Gastrocnemius medialis (tissue), 4 donors: ENCODE data around the gene NOL4L. TPM values are rescaled to one million over a fixed set of nuclear protein-coding genes. Genes with fewer than 3 reads are reported as not detected.

Source experiments
- ATAC-seq, 2 donors: fragments of 150-250 bp; one replicate each; pipeline ENCODE4 v1.9.1; 2016
- DNase-seq, 2 donors: peaks; one replicate each; pipeline ENCODE4 v3.0.0-alpha.2; 2019
- H3K27ac ChIP-seq, 4 donors: fragments of 200-600 bp; sonication (generic); 1 replicate in 1 of 4; 2 replicates in 3 of 4; pipeline ENCODE4 v1.5.1; 2016 to 2018; ENCODE audit warnings: mild to moderate bottlenecking in 2 of 4, moderate library complexity in 1 of 4
- H3K27me3 ChIP-seq, 3 donors: fragments of 200-600 bp; sonication (generic) in 2 of 3; 1 replicate in 1 of 3; 2 replicates in 2 of 3; pipeline versions ENCODE4 v1.5.1 to v1.6.0; 2016 to 2019; ENCODE audit warnings: mild to moderate bottlenecking in 1 of 3, moderate library complexity in 1 of 3
- H3K36me3 ChIP-seq, 2 donors: fragments of 200-600 bp; sonication (generic) in 1 of 2; one replicate each; pipeline ENCODE4 v1.5.1; 2017 to 2018
- H3K4me1 ChIP-seq, 2 donors: fragments of 200-600 bp; sonication (generic) in 1 of 2; one replicate each; pipeline ENCODE4 v1.5.1; 2016 to 2017; ENCODE audit warnings: mild to moderate bottlenecking in 2 of 2
- H3K4me3 ChIP-seq, 4 donors: fragments of 200-600 bp; sonication (generic) in 3 of 4; 1 replicate in 1 of 4; 2 replicates in 3 of 4; pipeline ENCODE4 v1.5.1; 2016 to 2019; ENCODE audit warnings: mild to moderate bottlenecking in 2 of 4
- H3K9me3 ChIP-seq, 3 donors: fragments of 200-600 bp; sonication (generic) in 2 of 3; 1 replicate in 1 of 3; 2 replicates in 2 of 3; pipeline ENCODE4 v1.5.1; 2016 to 2019
- POLR2A ChIP-seq, 2 donors: fragments of 450-650 bp; IDR thresholded peaks; one replicate each; pipeline ENCODE4 v1.6.1; 2017; ENCODE audit warnings: antibody characterized with exemption in 2 of 2, mild to moderate bottlenecking in 2 of 2, moderate library complexity in 2 of 2
- in situ Hi-C, 4 donors: fragments of 200-750 bp; cut with MboI; loops; one replicate each; pipeline versions ENCODE4 v1.15.0 to v1.8.0; 2017; ENCODE audit warnings: low sequenced_read_pairs in 4 of 4
- intact Hi-C: fragments of 100-400 bp; cut with DNase I; formaldehyde crosslinking; loops from one replicate; pipeline ENCODE4 v1.15.1; 2023; ENCODE audit warnings: low total_unique reads
- total RNA-seq, 4 donors: library from RNA; depleted of rRNA; stranded (reverse); fragments of >200 nt; gene quantifications; one replicate each; pipeline versions ENCODE4 v1.1.0 to v1.2.3, GENCODE V29; 2016
- TF ChIP-seq, protein P1 (sequence below), 5 experiments: fragments of 450-650 bp in 3 of 5; fragments of 200-600 bp in 2 of 5; sonication (generic) in 2 of 5; IDR thresholded peaks in 4 of 5; conservative IDR thresholded peaks in 1 of 5; 1 replicate in 4 of 5; 2 replicates in 1 of 5; pipeline ENCODE4 v1.5.1; 2016 to 2019; ENCODE audit warnings: antibody characterized with exemption in 5 of 5, mild to moderate bottlenecking in 3 of 5, moderate library complexity in 3 of 5

Gene NOL4L
- total RNA-seq, 4 donors from 2014 or later, result 1.4 to 1.9 (median 1.7) TPM

DNA sequence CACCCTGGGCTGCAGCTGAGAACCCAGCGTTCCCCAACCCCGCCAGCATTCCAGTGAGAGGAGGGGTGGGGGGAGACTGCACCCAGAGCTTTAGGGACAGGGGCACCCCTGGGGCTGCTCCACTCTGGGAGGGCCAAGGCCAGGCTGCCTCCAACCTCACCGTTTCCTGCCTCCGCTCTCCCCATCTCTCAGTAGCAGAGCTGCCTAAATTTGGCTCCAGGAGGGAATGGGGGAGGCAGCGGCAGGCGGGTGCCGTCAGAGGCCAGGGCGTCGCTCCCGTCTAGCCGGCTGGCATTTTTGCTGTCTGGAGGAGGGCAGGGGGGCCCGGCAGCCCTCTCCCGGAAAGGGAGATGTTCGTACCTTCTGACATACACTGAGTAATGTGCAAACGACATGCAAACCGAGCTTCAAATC, 46.6 kb downstream of the NOL4L start:
- ATAC-seq (no peak), DNase-seq (no peak)
- intact Hi-C loops, result no loop called here
- Histone ChIP-seq H3K27me3 (no peaks in the 10 kb centered on the region), H3K27ac (no peak overlapping the region), H3K36me3 (no peaks in the 10 kb centered on the region), H3K4me3 (no peak overlapping the region), H3K9me3 (no peaks in the 10 kb centered on the region), H3K4me1 (no peaks in the 10 kb centered on the region)
- no peak for TF ChIP-seq POLR2A (IDR thresholded peaks at IDR 0.05)
- TF ChIP-seq, protein P1, sequence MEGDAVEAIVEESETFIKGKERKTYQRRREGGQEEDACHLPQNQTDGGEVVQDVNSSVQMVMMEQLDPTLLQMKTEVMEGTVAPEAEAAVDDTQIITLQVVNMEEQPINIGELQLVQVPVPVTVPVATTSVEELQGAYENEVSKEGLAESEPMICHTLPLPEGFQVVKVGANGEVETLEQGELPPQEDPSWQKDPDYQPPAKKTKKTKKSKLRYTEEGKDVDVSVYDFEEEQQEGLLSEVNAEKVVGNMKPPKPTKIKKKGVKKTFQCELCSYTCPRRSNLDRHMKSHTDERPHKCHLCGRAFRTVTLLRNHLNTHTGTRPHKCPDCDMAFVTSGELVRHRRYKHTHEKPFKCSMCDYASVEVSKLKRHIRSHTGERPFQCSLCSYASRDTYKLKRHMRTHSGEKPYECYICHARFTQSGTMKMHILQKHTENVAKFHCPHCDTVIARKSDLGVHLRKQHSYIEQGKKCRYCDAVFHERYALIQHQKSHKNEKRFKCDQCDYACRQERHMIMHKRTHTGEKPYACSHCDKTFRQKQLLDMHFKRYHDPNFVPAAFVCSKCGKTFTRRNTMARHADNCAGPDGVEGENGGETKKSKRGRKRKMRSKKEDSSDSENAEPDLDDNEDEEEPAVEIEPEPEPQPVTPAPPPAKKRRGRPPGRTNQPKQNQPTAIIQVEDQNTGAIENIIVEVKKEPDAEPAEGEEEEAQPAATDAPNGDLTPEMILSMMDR (IDR thresholded peaks at IDR 0.05 in 4 of 5, conservative IDR thresholded peaks at IDR 0.05 in 1 of 5), result no peak
- in situ Hi-C loops, result no loop called here

DNA sequence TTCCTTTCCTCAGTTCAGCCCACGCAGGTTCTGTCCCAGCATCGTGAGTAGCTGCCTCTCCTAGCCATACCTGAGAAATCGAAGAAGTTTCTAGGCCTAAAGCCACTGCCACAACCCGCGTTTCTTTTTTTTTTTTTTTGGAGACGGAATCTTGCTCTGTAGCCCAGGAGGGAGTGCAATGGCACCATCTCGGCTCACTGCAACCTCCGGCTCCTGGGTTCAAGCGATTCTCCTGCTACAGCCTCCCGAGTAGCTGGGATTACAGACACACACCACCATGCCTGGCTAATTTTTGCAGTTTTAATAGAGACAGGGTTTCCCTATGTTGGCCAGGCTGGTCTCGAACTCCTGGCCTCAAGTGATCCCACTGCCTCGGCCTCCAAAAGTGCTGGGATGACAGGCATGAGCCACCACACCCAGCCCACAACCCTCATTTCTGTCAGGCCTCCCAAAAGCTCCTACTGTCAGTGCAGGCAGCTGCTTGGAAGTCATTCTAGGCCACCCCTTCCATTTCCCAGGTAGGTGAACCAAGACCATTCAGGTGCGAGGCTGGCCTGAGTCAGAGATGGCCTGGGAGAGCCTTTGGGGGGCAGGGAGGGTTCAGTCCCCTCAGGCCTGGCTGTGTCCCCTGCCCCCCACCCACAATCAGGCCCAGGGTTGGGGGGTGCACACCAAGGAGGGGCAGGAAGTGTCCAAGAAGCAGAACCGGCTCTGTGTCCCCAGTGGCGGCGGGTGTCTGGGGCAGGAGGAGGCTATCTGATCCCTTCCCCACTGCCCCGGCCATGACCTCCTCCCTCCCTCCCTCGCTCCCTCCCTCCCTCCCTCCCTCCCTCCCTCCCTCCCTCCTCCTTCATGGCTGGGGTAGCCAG, 47.2 kb downstream of the NOL4L start:
- H3K4me3 ChIP-seq, result peak overlapping the region in 3 of 4 donors; percentile 52 to 59 (median 56)
- no peaks in the 10 kb centered on the region for H3K27me3 ChIP-seq
- no peaks in the 10 kb centered on the region for H3K36me3 ChIP-seq
- H3K9me3 ChIP-seq, result no peaks in the 10 kb centered on the region
- DNase-seq (no peak), ATAC-seq (no peak)
- in situ Hi-C loops (no loop called here), intact Hi-C loops (no loop called here)
- TF ChIP-seq POLR2A (IDR thresholded peaks at IDR 0.05), result no peak
- TF ChIP-seq, protein P1 (IDR thresholded peaks at IDR 0.05 in 4 of 5, conservative IDR thresholded peaks at IDR 0.05 in 1 of 5), result no peak
- H3K27ac ChIP-seq, result no peak overlapping the region
- H3K4me1 ChIP-seq, result no peaks in the 10 kb centered on the region

DNA sequence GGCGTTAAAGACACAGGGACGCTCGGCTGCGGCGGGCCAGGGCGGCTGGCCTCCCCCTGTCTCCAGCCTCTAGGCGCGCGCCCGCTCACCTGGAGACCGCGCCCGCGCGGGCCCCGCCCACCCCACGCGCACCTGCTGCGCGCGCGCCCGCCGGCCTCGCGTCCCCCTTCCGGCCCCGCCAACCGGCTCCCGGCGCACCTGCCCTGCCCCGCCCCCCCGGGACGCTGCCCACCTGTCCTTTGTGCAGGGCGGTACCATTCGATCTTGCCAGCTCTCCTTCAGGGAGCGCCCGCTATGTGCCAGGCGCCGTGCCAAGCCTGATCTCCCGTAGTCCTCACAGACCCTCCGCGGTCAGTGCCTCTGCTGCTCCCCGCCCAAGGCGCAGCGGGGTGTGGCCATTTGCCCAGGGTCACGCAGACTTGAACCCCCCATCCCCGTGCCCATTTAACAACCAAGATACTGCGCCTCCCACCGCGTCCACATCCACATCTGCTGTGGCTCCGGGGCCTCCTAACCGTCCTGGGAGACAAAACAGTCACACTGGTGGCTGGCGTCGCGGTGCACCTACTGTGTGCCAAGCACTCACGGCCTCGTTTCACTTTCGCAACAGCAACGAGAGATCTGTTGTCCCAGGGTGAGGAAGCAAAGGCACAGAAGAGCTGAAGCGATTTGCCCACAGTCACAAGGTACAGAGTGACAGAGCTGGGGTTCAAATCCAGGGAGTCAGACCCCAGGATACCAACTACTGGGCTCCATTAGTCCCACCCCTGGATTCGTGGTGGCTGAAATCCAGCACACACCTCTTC, 48.1 kb downstream of the NOL4L start:
- H3K4me1 ChIP-seq, result no peaks in the 10 kb centered on the region
- intact Hi-C loops, result no loop called here

DNA sequence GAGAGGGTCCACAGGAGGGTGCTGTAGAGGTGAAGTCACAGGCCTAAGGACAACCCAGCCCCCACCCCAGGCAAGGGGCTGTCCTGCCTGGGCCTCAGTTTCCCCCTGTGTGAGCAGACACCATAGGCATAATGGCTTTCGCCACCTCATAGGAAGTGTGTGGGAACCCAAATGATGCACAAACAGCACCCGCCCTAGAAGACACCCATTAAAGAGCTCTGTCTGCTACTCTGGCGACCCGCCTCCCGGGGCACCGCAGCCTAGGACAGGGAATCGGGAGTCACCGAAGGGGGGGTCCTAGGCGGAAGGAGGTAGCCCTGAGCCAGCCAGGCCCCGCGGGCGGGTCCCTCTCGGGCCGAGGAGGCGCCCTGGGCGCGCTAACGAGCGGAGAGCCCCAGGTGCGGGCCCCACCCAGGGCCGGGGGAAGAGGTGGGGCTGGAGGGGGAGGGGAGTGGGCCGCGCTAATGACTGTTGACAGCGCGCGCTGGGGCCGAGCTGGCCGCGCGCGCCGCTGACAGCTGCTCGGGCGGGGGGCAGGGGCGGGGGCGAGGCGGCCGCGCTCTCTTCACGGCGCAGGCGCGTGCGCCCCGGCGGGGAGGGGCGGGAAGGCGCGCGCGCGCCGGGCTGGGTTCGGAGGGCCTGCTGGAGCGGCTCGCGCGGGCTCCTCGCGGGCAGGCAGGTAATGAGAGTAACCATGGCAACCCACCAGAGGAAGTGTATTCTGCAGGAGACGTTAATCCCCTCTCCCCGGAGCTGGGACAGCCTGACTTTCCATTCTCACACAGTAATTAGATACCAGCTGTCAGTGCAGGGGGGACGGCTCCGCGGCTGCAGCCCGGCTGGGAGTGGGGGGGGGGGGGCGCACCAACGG, 48.9 kb downstream of the NOL4L start:
- no peaks in the 10 kb centered on the region for H3K4me1 ChIP-seq
- H3K27ac ChIP-seq, result no peak overlapping the region
- intact Hi-C loops (no loop called here), in situ Hi-C loops (no loop called here)
- TF ChIP-seq POLR2A (IDR thresholded peaks at IDR 0.05), result no peak
- TF ChIP-seq, protein P1 (IDR thresholded peaks at IDR 0.05 in 4 of 5, conservative IDR thresholded peaks at IDR 0.05 in 1 of 5), result no peak
- ATAC-seq (peak; percentile 26 to 27), DNase-seq (no peak)
- H3K36me3 ChIP-seq, result no peaks in the 10 kb centered on the region
- no peaks in the 10 kb centered on the region for H3K27me3 ChIP-seq
- no peaks in the 10 kb centered on the region for H3K9me3 ChIP-seq
- H3K4me3 ChIP-seq, result peak overlapping the region; percentile 51 to 59 (median 56)

More for the DNA sequence above, 48.1 kb downstream of the NOL4L start:
- Histone ChIP-seq H3K27ac (no peak overlapping the region), H3K36me3 (no peaks in the 10 kb centered on the region), H3K9me3 (no peaks in the 10 kb centered on the region), H3K27me3 (no peaks in the 10 kb centered on the region), H3K4me3 (peak overlapping the region; percentile 51 to 59 (median 56))
- no peak for TF ChIP-seq POLR2A (IDR thresholded peaks at IDR 0.05)
- TF ChIP-seq, protein P1 (IDR thresholded peaks at IDR 0.05 in 4 of 5, conservative IDR thresholded peaks at IDR 0.05 in 1 of 5), result no peak
- DNase-seq (no peak), ATAC-seq (peak in 1 of 2 donors; percentile 11)
- in situ Hi-C loops, result no loop called here
